Pulmonary artery endothelial cell (primary cell): ENCODE data around the gene GRK5. TPM values are rescaled to one million over a fixed set of nuclear protein-coding genes. Genes with fewer than 3 reads are reported as not detected.
"Not testable (repeated sequence)": the region's sequence is repeated elsewhere in the genome, so short reads cannot be mapped to it uniquely, and the experiment has no call there.

Experiments
- DNase-seq: peaks from one replicate; pipeline ENCODE4 v3.0.0-alpha.2; 2011; ENCODE audit warnings: low read depth, low spot score
- total RNA-seq: library from RNA; depleted of rRNA; stranded (reverse); fragments of >200 nt; gene quantifications from 2 replicates; pipeline ENCODE4 v1.2.3, GENCODE V29; 2014

The GRK5 gene
- total RNA-seq, 1 donor from 2014 or later, result 39.7 TPM

GRCh38 chr10:119248681-119249080 lies 41.3 kb downstream of the GRK5 start:
- no peak for DNase-seq

DNA sequence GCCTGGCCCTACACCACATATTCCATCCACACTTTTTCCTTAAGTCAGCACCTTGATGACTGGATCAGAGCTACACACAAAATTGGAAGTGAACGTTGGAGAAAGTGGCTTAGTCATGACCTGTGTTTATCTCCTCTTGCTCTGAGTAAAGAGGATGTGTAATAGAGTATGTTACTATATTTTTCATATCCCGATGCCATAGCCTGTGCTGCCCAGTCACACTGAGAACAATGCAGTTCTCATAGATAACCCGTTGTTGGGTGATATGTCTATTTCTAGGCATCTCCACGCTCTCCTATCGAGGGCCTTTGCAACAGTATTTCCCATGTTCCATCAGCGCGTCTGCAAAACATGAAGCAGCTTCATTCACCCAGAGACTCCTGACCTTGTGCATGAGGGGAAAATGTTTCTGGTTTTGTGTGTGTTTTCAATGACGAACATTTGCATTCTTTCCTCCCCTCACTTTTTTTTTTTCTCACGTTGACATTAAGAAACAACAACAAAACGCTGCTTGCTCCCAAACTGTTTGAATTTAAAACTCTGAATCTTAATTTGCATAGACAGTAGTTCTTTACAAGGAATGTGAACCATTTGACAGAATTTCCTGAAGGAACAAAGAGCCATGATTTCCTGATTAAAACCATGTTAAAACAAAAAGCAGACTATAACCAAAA lies 43.4 kb downstream of the GRK5 start:
- no peak for DNase-seq

DNA sequence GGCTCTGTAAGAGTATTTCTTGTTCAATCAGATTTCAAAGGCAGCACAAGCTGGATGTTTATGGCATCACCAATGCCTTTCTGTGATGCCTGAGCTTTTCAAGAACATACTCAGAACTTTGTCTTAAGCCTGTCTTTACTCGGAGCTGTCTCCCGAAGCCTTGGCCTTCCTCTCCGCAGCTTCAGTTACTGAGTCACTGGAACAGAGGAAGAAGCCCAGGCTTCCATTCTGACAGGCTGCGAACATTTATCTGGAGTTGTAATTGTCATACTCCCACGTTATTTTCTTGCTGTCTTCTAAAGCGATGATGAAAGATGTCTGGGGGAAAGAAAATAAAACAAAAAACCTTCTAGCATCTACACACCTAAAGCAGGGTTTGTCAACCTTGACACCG lies 43.9 kb downstream of the GRK5 start:
- no peak for DNase-seq

DNA sequence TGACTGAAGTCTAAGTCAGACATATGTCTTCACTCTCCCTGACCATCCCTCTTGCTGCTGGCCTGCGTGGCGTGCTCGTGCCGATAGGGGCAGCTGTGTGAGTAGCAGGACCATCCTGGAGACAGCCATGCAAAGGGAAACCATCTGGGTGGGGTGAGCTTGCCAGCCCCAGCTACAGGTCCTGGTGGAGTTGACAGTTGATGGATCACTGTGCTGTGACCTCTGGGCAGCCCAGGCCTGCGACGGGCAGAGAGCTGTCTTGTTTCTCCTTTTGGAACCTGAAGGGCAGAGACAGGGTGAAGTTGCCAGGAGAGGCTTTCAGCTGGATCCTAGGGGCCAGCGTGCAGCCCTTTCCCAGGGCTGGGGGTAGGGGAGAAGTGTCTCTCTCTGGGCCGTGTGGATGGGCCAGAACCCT lies 44.7 kb downstream of the GRK5 start:
- DNase-seq, result no peak

- DNase-seq, result no peak
Measured at GRCh38 chr10:119252470-119253151, 45.2 kb downstream of the GRK5 start.

DNA sequence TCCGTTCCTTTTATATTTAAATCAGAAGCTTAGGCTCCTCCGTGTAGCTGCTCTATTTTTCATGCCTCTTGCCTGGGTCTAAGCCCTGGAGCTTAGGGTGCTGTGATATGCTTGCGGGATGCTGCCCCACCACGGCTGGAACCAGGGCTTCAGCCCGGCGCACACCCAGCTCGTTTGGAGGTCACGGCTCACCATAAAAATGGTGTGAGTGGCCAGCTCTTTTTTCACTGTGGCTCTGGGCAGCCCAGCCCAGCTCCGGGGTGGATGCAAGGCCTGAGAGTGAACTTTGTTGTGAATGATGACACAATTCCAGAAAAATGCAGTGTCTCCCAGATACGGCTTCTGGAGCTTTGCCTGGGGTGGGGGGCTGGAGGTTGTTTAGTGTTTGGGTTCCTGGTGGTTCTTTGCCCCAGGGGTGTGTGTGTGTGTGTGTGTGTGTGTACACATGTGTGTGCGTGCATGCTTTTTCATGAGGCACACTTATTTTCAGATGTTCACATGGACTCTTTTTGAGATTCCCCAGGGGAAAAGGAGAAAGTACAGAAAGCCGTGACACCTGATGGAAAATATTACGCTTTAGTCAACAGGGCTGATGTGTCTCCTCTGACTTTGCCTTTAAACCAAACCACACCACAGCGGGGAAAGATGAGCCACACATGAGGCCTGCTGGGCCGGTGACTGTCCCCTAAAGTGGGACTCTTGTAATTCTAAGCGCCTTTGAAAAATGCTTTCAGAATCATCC lies 46.2 kb downstream of the GRK5 start:
- no peak for DNase-seq

DNA sequence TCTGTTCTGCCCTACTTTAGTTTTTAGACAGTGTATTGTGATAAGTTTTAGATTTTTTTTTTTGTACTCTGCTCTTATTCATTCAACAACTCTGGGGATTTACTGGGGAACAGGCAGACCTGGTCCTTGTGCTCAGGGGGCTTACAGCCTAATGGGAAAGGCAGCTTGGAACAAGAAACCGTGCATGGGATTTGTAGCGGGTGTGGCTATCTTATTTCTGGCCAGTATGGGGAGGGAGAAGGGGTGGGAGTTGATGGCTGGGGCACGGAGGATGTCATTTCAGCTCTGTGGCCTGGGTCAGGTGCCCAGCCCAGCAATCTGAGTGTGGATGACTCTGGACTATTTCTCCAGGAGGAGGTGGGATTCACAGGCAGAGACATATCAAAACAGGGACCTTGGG lies 47.0 kb downstream of the GRK5 start:
- no peak for DNase-seq

GRCh38 chr10:119256030-119256429 lies 48.7 kb downstream of the GRK5 start:
- DNase-seq, result no peak

- DNase-seq, result no peak
Measured at GRCh38 chr10:119256897-119257296, 49.5 kb downstream of the GRK5 start.

DNA sequence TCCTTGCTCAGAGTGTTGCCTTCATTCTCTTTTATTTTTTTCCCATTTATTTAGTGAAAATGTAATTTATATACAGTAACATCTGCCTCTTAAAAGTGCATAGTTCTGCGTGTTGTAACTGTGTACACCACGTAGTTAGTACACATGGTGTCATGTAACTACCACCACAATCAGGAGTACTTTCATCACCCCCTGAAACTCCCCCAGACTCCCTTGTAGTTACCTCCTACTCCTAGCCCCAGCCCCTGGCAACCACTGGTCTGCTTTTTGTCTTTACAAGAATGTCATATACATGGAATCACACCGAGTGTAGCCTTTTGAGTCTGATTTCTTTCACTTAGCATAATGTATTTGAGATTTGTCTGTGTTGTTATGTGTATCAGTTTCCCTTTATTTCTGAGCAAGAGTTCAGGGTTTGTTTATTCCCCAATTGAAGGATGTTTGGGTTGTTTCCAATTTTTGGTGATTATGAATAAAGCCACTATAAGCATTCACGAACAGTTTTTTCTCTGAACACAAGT lies 50.6 kb downstream of the GRK5 start:
- DNase-seq, result no peak

GRCh38 chr10:119259345-119259744 lies 52.0 kb downstream of the GRK5 start:
- no peak for DNase-seq

- DNase-seq, result not testable (repeated sequence)
Measured at GRCh38 chr10:119261016-119261415, 53.6 kb downstream of the GRK5 start.

DNA sequence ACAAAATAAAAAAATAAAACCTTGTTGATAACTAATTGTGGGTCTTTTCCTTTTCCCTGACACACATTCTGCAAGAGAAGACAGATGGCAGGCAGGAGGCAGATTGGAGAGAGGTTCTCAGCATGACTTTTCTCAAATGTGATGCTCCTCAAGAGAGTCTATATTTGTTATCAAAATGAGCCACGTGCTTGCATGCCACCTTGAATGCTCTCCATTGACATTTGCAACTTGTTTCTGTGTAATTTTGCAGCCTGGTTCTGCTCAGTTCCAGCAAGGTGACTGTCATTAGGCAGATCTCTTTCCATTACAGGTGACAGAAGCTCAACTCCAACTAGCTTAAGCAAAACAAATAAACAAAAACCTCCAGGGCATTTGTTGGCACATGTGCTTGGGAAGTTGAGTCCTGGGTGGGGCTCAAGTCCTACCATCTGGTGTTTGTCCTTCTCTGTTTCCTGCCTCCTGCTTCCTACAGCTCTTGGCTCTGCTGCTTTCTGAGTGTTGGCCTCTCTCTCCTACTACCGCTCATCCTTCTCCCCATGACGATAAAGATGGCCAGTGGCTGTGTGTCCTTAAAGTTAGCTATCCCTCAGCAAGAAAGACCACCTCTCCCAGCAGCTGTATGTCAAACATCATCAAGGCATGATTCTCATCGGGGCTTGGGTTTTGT lies 56.7 kb downstream of the GRK5 start:
- no peak for DNase-seq

DNA sequence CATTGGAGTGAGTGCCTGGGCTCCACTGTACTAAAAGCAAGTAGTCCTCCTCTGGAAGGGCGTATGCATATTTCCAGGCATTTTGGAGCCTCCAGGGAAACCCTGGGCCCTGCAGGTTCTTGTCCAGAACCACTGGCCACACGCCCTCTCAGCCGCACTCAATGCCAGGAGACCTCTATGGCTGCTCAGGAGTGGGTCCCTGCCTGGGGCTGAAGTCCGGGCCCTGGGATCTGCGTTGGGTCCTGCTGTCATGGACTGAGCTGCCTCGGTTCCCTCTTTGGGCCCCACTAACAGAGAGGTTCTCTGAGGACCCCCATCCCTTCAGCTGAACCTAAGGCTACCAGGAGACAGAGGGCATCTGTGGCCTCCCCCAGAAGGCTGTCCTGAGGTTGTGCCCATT lies 58.3 kb downstream of the GRK5 start:
- DNase-seq, result no peak

DNA sequence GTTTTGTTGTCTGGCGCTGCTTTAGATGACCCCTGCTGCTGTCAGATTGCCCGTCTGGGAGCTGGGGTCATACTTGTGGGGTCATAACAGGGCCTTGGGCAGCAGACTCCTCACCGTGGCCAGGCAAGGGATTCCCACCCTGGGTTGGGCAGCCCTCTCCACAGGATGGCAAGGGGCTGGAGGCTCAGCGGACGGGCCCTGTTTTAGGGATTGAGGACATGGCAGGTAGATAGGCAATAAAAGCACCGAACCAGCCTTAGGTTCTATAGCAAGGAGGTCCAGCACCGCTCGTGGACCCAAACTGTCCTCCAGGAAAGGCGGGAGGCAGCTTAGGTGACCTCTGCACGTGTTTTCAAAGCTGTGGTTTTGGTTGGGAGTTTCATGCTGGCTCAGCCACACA lies 60.0 kb downstream of the GRK5 start:
- DNase-seq, result no peak

- DNase-seq, result no peak
Measured at GRCh38 chr10:119268428-119268827, 61.1 kb downstream of the GRK5 start.

DNA sequence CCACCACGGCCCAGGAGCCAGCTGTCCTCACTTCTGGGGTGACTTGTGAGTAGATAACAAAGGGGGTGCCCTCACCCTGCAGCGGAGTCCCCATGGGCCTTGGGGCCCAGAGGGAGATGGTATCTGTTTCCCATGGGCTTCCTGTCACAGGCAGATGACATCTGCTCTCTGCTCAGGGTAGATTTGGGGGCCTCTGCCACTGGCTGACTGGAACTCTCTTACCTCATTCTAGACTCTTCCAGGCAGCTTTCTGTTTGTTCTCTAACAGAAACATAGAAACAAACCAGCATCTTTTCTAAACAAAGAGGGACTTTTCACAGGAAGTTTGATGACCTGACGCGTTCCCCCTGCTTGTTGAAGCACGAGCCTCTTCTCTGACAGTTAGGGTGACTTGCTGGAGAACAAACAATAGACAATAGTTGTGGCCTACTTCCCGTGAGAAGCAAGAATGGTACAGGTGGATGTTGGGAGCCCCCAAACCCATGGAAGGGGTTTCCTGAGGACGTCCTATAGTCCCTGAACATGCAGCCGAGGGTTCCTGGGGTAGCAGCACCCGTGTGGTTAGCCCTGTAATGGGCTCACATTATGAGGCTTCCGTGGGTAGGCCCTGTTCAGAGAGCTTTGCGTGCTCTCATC lies 61.6 kb downstream of the GRK5 start:
- no peak for DNase-seq

DNA sequence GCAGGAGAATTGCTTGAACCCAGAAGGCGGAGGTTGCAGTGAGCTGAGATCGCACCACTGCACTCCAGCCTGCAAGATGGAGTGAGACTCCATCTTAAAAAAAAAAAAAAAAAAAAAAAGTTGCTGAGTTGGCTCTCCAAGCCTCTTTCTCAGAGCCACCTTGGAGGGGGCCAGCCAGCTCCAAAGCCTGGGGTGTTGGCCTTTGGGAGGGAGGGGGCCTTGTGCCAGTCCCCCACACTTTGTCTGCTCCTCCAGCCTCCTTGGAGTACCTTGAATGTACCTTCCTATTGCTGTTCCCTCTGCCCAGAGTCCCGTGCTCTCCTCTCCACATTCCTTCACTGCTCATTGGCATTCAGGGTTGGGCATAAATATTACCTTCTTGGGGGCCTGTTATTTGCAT lies 62.4 kb downstream of the GRK5 start:
- no peak for DNase-seq

DNA sequence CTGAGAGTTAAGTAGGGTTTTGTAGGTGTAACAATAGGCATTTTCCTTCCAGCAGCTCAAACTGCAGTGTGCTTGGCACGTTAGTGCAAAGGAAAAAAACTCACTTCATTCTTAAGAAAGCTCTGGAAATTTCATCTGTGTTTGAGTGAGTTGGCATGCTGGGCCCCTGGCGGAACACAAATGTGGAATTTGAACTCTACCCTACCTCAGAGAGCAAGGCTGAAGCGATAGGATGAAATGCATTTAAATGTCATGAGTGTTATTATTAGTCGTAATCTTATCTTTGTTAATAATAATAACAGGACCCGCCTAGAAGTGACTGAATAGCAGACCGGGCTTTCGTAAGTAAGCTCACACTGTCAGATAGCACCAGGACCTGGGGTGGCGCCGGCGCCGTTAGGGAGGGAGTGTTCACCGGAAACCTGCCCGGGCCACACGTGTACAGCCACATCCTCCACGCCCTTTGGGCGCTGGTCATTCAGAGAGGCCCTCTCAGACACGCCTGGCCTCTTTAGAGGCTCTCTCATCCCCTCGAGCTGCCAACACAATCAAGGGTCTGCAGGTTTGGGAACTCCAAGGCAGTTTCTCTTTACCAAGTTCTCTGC lies 63.5 kb downstream of the GRK5 start:
- DNase-seq, result no peak

- not testable (repeated sequence) for DNase-seq
Measured at GRCh38 chr10:119272338-119272734, 65.0 kb downstream of the GRK5 start.

- DNase-seq, result no peak
Measured at GRCh38 chr10:119272736-119273135, 65.4 kb downstream of the GRK5 start.
